Muscle layer of duodenum (tissue), 2 donors: ENCODE results near the gene RGS4.
A peak's percentile ranks its signal among the peaks of the same experiment; 100 is the strongest.

ENCODE experiments used
- H3K27ac ChIP-seq: one replicate; pipeline ENCODE4 v1.7.0; 2013; ENCODE audit warnings: mild to moderate bottlenecking, low read length
- H3K27me3 ChIP-seq: one replicate; pipeline ENCODE4 v1.7.0; 2013; ENCODE audit warnings: low read depth, mild to moderate bottlenecking, control low read depth, low read length
- H3K36me3 ChIP-seq, 2 donors: one replicate each; pipeline ENCODE4 v1.7.0; 2013; ENCODE audit warnings: low read length in 2 of 2, control low read depth in 1 of 2, mild to moderate bottlenecking in 1 of 2; ENCODE audit not compliant: insufficient read depth in 2 of 2, control insufficient read depth in 1 of 2
- H3K4me1 ChIP-seq, 2 donors: one replicate each; pipeline ENCODE4 v1.7.0; 2013; ENCODE audit warnings: low read length in 2 of 2, mild to moderate bottlenecking in 2 of 2, control low read depth in 1 of 2, moderate library complexity in 1 of 2; ENCODE audit not compliant: insufficient read depth in 2 of 2, control insufficient read depth in 1 of 2
- H3K4me3 ChIP-seq, 2 donors: one replicate each; pipeline ENCODE4 v1.7.0; 2013; ENCODE audit warnings: low read length in 2 of 2, low read depth in 1 of 2, mild to moderate bottlenecking in 1 of 2
- H3K9me3 ChIP-seq, 2 donors: one replicate each; pipeline ENCODE4 v1.7.0; 2013; ENCODE audit warnings: low read length in 2 of 2, control low read depth in 1 of 2, mild to moderate bottlenecking in 1 of 2; ENCODE audit not compliant: control insufficient read depth in 1 of 2
- donor health status: healthy.

The RGS4 gene

DNA sequence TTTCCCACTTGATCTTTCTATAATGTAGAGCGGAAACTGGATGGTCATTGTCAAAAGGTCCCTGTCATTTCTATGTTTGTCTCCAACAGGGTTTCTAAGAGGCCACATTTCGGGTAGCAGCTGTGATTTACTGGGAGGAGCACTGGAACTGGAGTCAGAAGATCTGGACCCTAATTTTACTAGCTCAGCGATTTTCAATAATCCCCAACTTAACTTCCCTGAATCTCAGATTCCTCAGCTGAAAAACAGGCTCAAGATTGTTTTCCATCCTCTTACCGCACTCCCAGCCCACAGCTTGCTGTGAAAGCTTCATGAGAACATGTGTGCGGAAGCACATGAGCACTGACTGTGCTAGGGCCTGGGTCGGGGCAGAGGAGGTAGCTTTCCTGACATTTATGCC lies 19.9 kb upstream of the RGS4 start:
- Histone ChIP-seq H3K4me1 (no peaks in the 10 kb centered on the region), H3K27ac (no peak overlapping the region), H3K36me3 (no peaks in the 10 kb centered on the region), H3K9me3 (no peaks in the 10 kb centered on the region), H3K27me3 (no peaks in the 10 kb centered on the region), H3K4me3 (no peak overlapping the region)

DNA sequence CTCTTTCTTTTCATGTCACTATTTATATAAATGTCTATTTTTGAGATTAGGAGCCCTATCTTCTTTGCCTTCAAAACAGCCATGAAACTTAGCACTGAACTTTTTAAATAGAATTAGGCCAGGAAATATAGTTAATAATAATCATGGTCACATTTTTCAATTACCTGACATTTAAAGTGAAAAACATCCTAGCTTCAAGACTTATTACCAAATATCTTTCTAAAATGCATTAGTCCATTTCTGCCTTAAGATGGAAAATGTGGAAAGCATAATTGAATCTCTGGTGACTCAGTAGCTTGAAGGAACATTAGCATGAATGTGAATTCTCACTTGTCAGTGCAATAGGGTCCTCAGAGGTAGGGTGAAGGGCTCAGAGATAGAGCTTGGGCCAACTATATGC lies 18.7 kb upstream of the RGS4 start:
- H3K27me3 ChIP-seq: no peaks in the 10 kb centered on the region
- no peaks in the 10 kb centered on the region for H3K36me3 ChIP-seq
- no peak overlapping the region for H3K4me3 ChIP-seq
- H3K27ac ChIP-seq: no peak overlapping the region
- no peaks in the 10 kb centered on the region for H3K9me3 ChIP-seq
- H3K4me1 ChIP-seq: no peaks in the 10 kb centered on the region

DNA sequence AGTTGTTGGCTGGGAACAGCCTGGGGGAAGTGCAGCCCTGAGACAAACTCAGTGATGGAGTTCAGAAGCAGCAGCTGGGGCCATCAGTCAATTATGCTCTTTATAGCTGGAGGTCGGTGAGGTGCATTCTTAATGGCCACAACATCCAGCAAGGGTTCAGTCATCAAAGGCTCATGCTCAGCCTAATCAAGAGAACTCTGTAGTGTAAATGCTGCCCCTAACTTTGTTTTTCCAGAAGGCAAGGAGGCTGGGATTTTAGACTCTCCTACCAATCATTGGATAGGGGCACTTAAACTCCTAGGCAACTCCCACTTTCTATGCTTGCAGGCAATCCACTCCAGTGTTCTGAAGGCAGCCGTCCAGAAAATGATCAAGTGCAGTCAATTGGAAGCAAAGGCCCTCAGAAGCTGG lies 15.0 kb upstream of the RGS4 start:
- no peaks in the 10 kb centered on the region for H3K27me3 ChIP-seq
- no peaks in the 10 kb centered on the region for H3K9me3 ChIP-seq
- H3K27ac ChIP-seq: no peak overlapping the region

DNA sequence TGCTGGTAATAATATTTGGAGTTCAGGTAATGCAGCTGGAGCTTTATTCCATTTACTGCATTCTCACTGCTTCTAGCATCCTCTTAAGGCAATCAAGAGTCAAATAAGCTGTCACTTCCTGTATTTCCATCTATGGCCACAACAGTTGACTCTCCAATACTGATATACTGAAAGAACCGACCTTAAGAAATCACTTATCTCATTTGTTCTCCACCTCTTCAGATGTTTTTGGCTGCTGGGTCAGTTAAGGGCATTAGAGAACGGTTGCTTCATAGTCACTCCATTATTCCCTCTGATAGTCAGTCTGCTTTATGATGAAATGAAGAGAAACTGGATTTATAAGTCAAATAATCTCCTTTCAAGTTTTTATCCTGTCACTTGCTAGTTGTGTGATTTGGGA lies 14.2 kb upstream of the RGS4 start:
- H3K4me1 ChIP-seq: no peaks in the 10 kb centered on the region
- H3K9me3 ChIP-seq: no peaks in the 10 kb centered on the region
- H3K27me3 ChIP-seq: no peaks in the 10 kb centered on the region
- no peak overlapping the region for H3K4me3 ChIP-seq
- H3K27ac ChIP-seq: no peak overlapping the region
- H3K36me3 ChIP-seq: no peaks in the 10 kb centered on the region

More for the DNA sequence above, 15.0 kb upstream of the RGS4 start:
- no peak overlapping the region for H3K4me3 ChIP-seq
- no peaks in the 10 kb centered on the region for H3K4me1 ChIP-seq
- no peaks in the 10 kb centered on the region for H3K36me3 ChIP-seq

DNA sequence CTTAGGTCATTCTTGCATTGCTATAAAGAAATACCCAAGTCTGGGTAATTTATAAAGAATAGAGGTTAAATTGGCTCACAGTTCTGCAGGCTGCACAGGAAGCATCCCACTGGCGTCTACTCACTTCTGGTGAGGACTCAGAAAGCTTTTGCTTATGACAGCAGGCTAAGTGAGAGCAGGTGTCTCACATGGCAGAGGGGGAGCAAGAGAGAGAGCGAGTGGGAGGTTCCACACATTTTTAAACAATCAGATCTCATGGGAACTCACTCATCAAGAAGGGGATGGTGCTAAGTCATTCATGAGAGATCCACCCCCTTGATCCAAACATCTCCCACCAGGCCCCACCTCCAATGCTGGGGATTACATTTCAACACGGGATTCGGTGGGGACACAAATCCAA lies 13.6 kb upstream of the RGS4 start:
- Histone ChIP-seq H3K36me3 (no peaks in the 10 kb centered on the region), H3K9me3 (no peaks in the 10 kb centered on the region), H3K4me3 (no peak overlapping the region), H3K27ac (no peak overlapping the region), H3K4me1 (no peaks in the 10 kb centered on the region), H3K27me3 (no peaks in the 10 kb centered on the region)

DNA sequence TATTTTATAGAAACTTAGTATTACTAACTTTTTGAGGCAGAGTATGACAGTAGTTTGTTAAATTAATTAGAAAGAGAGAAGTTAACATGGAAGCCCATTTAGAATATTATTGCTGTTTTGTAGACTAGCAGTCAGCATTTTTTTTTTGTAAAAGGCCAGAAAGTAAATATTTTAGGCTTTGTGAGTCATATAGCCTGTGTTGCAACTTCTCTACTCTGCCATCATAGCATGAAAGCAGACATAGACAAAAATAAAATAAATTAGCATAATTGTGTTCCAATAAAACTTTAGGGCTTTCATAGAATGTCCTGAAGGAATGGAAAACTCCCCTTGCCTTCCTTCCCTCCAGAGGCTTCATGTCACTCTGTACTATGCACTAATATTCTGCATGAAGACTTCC lies 12.3 kb upstream of the RGS4 start:
- Histone ChIP-seq H3K27ac (no peak overlapping the region), H3K27me3 (no peaks in the 10 kb centered on the region), H3K4me1 (no peaks in the 10 kb centered on the region), H3K36me3 (no peaks in the 10 kb centered on the region), H3K4me3 (no peak overlapping the region), H3K9me3 (no peaks in the 10 kb centered on the region)

DNA sequence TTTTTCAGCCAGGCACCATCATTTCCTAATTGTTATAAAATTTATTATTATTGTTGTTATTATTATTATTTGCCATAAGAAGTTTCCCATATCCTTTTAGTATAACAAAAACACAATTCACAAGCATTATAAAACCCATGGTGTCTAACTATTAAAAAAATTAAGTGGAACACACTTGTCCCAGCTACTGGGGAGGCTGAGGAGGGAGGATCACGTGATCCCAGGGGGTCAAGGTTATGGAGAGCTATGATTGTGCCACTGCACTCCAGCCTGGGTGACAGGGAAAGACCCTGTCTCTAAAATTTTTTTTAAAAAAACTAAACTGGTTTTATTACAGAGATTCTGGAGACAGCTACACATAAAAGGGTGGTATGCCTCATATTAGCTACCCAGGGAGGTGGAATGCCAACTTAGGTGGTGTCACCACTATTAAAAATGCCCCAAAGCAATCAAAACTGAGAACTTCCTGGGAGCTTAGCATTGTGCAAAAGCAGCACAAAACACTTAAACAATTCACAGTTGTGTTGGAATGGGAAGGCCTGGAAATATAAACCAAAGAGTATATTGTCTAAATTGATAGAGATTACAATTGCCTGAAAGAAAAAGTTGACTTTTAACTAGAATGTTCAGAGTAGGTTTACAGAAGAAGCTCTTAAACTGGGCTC lies 8.7 kb upstream of the RGS4 start:
- no peaks in the 10 kb centered on the region for H3K9me3 ChIP-seq
- H3K4me3 ChIP-seq: no peak overlapping the region
- no peaks in the 10 kb centered on the region for H3K36me3 ChIP-seq
- no peaks in the 10 kb centered on the region for H3K4me1 ChIP-seq
- H3K27me3 ChIP-seq: no peaks in the 10 kb centered on the region
- no peak overlapping the region for H3K27ac ChIP-seq

DNA sequence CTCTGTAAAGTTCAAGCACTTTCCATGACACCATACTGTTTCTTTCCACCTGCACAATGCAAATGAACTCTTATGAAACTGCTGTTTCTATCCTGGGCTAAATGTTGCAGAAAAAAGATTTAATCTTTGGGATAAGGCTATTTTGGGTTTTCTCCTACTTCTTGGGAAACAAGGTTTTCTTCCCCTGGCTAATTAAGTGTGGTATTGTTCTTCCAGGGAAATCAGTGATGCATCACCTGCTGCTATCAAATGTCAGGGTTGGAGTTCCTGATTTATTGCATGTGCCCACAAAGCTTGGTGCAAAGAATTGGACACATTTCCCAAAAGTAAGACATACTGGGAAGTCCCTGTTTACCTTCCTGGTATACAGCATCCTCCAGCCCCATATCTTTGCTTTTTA lies 6.0 kb upstream of the RGS4 start:
- H3K36me3 ChIP-seq: no peaks in the 10 kb centered on the region
- no peak overlapping the region for H3K4me3 ChIP-seq
- no peaks in the 10 kb centered on the region for H3K4me1 ChIP-seq
- no peak overlapping the region for H3K27ac ChIP-seq
- no peaks in the 10 kb centered on the region for H3K9me3 ChIP-seq
- H3K27me3 ChIP-seq: peaks cover 4% of the 10 kb centered on the region

DNA sequence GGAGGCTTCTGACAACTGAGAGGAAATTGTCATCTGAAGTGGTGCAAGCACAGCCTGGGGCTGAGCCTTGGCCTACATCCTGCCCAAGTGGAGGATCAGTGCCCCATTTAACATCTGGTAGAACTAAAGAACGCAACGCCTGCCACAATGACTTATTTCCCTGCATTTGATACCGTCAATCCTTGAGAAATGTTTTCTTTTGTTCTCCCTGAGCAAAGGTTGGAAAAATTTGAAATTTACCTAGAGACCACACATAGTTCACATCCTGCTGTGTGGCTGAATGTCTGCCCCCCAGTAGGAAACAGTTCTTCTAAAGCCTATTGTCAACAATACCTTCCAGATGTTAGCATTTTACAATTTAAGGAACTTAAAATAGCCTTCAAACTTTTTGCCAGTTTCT lies 5.6 kb upstream of the RGS4 start:
- H3K4me3 ChIP-seq: no peak overlapping the region
- no peak overlapping the region for H3K27ac ChIP-seq
- H3K4me1 ChIP-seq: no peaks in the 10 kb centered on the region
- no peaks in the 10 kb centered on the region for H3K9me3 ChIP-seq
- peaks cover 6% of the 10 kb centered on the region for H3K27me3 ChIP-seq
- H3K36me3 ChIP-seq: no peaks in the 10 kb centered on the region

DNA sequence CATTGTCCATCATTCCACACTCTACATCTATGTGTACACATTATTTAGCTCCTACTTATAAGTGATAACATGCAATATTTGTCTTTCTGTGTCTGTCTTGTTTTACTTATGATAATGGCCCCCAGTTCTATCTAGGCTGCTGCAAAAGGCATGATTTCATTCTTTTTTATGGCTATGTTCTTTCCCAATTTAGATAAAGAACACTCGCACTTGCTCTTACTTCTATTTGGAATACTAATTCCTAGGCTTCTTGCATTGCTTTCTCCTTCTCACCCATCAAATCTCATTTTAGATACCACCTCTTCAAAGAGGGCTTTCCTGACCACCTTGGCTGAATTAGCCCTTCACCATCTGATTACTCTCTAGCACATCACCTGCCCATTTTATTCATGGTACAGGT lies 3.0 kb upstream of the RGS4 start:
- Histone ChIP-seq H3K27ac (no peak overlapping the region), H3K27me3 (peaks cover 6% of the 10 kb centered on the region)

DNA sequence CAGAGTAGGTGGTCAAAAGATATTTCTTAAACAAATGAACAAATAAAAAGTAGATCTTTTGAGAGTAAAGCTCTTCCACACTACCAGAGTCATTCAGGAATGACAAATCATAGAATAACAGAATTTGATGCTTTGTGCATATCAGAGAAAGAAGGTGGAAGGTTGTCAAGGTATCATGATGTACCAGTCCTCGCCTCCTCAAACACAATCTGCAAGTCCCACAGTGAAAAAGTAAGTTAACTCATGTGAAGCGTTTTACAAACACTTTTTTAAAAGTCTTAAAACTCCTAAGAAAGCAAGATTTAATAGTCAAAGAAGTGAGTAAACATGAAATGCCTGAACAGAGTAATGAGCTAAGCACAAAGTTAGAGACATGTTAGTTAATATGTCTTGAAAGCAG lies 2.5 kb upstream of the RGS4 start:
- Histone ChIP-seq H3K27ac (no peak overlapping the region), H3K36me3 (no peaks in the 10 kb centered on the region), H3K9me3 (no peaks in the 10 kb centered on the region)

More for the DNA sequence above, 3.0 kb upstream of the RGS4 start:
- H3K4me3 ChIP-seq: no peak overlapping the region
- H3K36me3 ChIP-seq: no peaks in the 10 kb centered on the region
- H3K9me3 ChIP-seq: no peaks in the 10 kb centered on the region
- no peaks in the 10 kb centered on the region for H3K4me1 ChIP-seq

DNA sequence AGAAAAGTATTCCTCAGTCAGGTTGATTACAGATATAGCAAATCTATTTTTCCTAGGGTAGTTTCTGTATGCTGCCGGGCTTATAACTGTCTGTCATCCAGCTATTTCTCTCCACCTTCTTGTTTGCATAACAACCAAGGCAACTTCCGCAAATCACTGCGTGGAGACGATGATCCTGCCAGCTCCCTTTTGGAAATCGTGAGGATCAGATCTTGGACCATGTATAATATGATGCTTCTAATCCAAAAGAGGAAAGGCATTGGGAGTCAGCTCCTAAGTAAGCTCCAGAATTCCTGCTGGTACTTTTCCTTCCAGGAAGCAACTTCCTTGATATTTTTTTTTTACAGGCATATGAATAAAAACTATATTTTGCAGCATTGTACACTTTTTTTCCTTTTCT lies 445 bp upstream of the RGS4 start:
- no peaks in the 10 kb centered on the region for H3K9me3 ChIP-seq
- no peak overlapping the region for H3K27ac ChIP-seq
- H3K36me3 ChIP-seq: peaks cover 0 to 6% of the 10 kb centered on the region in 2 donors
- H3K4me1 ChIP-seq: no peaks in the 10 kb centered on the region
- H3K27me3 ChIP-seq: peaks cover 6% of the 10 kb centered on the region
- peak overlapping the region; percentile 49 to 70 for H3K4me3 ChIP-seq

More for the DNA sequence above, 2.5 kb upstream of the RGS4 start:
- no peak overlapping the region for H3K4me3 ChIP-seq
- no peaks in the 10 kb centered on the region for H3K4me1 ChIP-seq
- peaks cover 6% of the 10 kb centered on the region for H3K27me3 ChIP-seq
